Astrocyte (in vitro differentiated cells and primary cell): ENCODE measurements around the gene MAP4K4. TPM values are rescaled to one million over a fixed set of nuclear protein-coding genes. Genes with fewer than 3 reads are reported as not detected.
"Not testable (repeated sequence)": the region's sequence is repeated elsewhere in the genome, so short reads cannot be mapped to it uniquely, and the experiment has no call there.

ENCODE experiments used
- DNase-seq: peaks from one replicate; pipeline ENCODE4 v3.0.0-alpha.2; 2010; ENCODE audit warnings: low read depth
- FAIRE-seq: peaks from 2 replicates; lab custom pipeline; 2011; peaks lifted over from hg19 to GRCh38; lab: Jason Lieb, UNC
- H2AFZ ChIP-seq: 2 replicates; pipeline ENCODE4 v1.6.0; 2012; ENCODE audit warnings: low read depth, low read length, inconsistent platforms
- H3K27ac ChIP-seq: 2 replicates; pipeline ENCODE4 v1.5.1; 2011; ENCODE audit warnings: low read depth, low read length, inconsistent platforms
- H3K27me3 ChIP-seq: 2 replicates; pipeline ENCODE4 v1.6.0; 2011; ENCODE audit warnings: low read length, inconsistent platforms; ENCODE audit not compliant: insufficient read depth
- H3K36me3 ChIP-seq: 2 replicates; pipeline ENCODE4 v1.5.1; 2011; ENCODE audit warnings: low read length, inconsistent platforms; ENCODE audit not compliant: insufficient read depth
- H3K4me1 ChIP-seq: 2 replicates; pipeline ENCODE4 v1.5.1; 2011; ENCODE audit warnings: low read length, inconsistent platforms; ENCODE audit not compliant: insufficient read depth
- H3K4me2 ChIP-seq: 2 replicates; pipeline ENCODE4 v1.6.0; 2012; ENCODE audit warnings: low read length, inconsistent platforms
- H3K4me3 ChIP-seq: 2 replicates; pipeline ENCODE4 v1.5.1; 2011; ENCODE audit warnings: low read depth, mild to moderate bottlenecking, low read length, inconsistent platforms; ENCODE audit not compliant: insufficient read depth
- H3K79me2 ChIP-seq: 2 replicates; pipeline ENCODE4 v1.6.0; 2012; ENCODE audit warnings: mild to moderate bottlenecking, low read length, inconsistent platforms; ENCODE audit not compliant: insufficient read depth
- H3K9ac ChIP-seq: 2 replicates; pipeline ENCODE4 v1.6.0; 2012; ENCODE audit warnings: mild to moderate bottlenecking, low read length, inconsistent platforms
- H3K9me3 ChIP-seq: 2 replicates; pipeline ENCODE4 v1.5.1; 2012; ENCODE audit warnings: low read depth, mild to moderate bottlenecking, low read length, inconsistent platforms; ENCODE audit not compliant: insufficient read depth
- H4K20me1 ChIP-seq: 2 replicates; pipeline ENCODE4 v1.6.0; 2012; ENCODE audit warnings: low read length, inconsistent platforms; ENCODE audit not compliant: insufficient read depth
- H3K27ac Mint-ChIP-seq: one replicate; pipeline ENCODE4 v1.8.0; 2021; ENCODE audit warnings: mild to moderate bottlenecking, mixed read lengths; ENCODE audit not compliant: unreplicated experiment
- H3K27me3 Mint-ChIP-seq: one replicate; pipeline ENCODE4 v1.8.0; 2021; ENCODE audit warnings: low read depth, mixed read lengths; ENCODE audit not compliant: unreplicated experiment
- H3K36me3 Mint-ChIP-seq: one replicate; pipeline ENCODE4 v1.8.0; 2021; ENCODE audit warnings: low read depth, mixed read lengths; ENCODE audit not compliant: unreplicated experiment
- H3K4me1 Mint-ChIP-seq: one replicate; pipeline ENCODE4 v1.8.0; 2021; ENCODE audit warnings: low read depth, mixed read lengths; ENCODE audit not compliant: unreplicated experiment
- H3K4me3 Mint-ChIP-seq: one replicate; pipeline ENCODE4 v1.8.0; 2021; ENCODE audit warnings: mild to moderate bottlenecking, moderate library complexity, mixed read lengths; ENCODE audit not compliant: unreplicated experiment
- H3K9me3 Mint-ChIP-seq: one replicate; pipeline ENCODE4 v1.8.0; 2021; ENCODE audit warnings: mild to moderate bottlenecking, mixed read lengths; ENCODE audit not compliant: unreplicated experiment
- EZH2 ChIP-seq: IDR thresholded peaks from 2 replicates; pipeline ENCODE4 v1.6.1; 2012; ENCODE audit warnings: mild to moderate bottlenecking, low read length, inconsistent platforms; ENCODE audit not compliant: insufficient read depth
- total RNA-seq: library from RNA; stranded (reverse); gene quantifications from 2 replicates; pipeline ENCODE4 v1.2.1, GENCODE V29; 2021
- TF ChIP-seq, protein P1 (sequence below): IDR thresholded peaks from 2 replicates; pipeline ENCODE4 v1.5.1; 2011; ENCODE audit warnings: low read depth, mild to moderate bottlenecking, inconsistent platforms, low read length, moderate library complexity; ENCODE audit not compliant: insufficient read depth

Gene MAP4K4
- total RNA-seq, 1 donor from 2014 or later: 231 TPM

DNA sequence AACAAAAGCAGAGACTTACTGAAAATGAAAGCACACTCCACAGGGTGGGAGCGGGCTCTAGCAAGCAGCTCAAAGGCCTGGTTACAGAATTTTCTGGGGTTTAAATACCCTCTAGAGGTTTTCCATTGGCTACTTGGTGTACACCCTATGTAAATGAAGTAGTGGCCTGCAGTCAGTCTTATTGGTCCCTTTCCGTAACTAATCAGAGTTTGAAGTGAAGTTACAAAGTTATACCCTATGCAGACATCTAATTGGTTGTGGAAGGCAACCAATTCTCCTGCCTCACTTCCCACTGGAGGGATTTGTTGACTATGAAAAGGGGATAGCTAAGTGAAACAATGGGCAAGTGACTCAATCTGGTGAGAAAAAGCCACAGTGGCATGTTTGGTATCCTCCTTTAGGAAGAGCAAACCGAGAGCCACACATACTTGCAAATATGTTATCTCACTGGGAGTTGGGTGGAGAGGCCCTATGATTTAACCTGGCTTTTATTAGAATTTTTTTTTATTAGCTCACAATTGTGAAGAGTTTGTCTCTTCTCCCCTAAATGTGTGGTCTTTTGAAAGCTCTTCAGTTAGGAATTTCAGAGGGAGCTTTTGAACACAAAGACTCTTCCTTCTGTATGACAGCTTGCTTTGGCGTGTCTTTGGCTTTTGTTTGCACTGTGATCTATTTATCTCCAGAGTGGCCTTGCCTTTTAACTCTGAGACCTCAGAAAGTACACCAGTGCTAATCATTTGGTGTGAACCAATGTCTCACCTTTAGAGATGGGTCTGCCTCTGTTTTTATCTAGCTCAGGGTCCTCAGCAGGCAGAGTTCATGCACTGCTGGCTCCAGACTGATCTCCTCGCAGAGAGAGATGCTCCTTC lies 69.6 kb downstream of the MAP4K4 start:
- H3K9ac ChIP-seq: peak overlapping the region; percentile 55
- no peaks in the 10 kb centered on the region for H3K27me3 Mint-ChIP-seq
- no peaks in the 10 kb centered on the region for H3K9me3 ChIP-seq
- peak overlapping the region; percentile 79 for H3K4me2 ChIP-seq
- peak; percentile 100 for DNase-seq
- H3K4me3 Mint-ChIP-seq: peak overlapping the region; percentile 9
- H3K27ac Mint-ChIP-seq: peak overlapping the region; percentile 93
- TF ChIP-seq EZH2: no peak
- TF ChIP-seq, protein P1, sequence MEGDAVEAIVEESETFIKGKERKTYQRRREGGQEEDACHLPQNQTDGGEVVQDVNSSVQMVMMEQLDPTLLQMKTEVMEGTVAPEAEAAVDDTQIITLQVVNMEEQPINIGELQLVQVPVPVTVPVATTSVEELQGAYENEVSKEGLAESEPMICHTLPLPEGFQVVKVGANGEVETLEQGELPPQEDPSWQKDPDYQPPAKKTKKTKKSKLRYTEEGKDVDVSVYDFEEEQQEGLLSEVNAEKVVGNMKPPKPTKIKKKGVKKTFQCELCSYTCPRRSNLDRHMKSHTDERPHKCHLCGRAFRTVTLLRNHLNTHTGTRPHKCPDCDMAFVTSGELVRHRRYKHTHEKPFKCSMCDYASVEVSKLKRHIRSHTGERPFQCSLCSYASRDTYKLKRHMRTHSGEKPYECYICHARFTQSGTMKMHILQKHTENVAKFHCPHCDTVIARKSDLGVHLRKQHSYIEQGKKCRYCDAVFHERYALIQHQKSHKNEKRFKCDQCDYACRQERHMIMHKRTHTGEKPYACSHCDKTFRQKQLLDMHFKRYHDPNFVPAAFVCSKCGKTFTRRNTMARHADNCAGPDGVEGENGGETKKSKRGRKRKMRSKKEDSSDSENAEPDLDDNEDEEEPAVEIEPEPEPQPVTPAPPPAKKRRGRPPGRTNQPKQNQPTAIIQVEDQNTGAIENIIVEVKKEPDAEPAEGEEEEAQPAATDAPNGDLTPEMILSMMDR: no peak
- H3K4me1 Mint-ChIP-seq: peaks cover 84% of the 10 kb centered on the region
- peak overlapping the region; percentile 38 for H3K4me3 ChIP-seq
- peak overlapping the region; percentile 79 for H3K27ac ChIP-seq
- peaks cover 90% of the 10 kb centered on the region for H4K20me1 ChIP-seq
- H2AFZ ChIP-seq: no peak overlapping the region
- H3K36me3 ChIP-seq: no peaks in the 10 kb centered on the region
- peaks cover 96% of the 10 kb centered on the region for H3K79me2 ChIP-seq
- peaks cover 2% of the 10 kb centered on the region for H3K36me3 Mint-ChIP-seq
- peaks cover 54% of the 10 kb centered on the region for H3K4me1 ChIP-seq
- H3K9me3 Mint-ChIP-seq: no peaks in the 10 kb centered on the region
- H3K27me3 ChIP-seq: no peaks in the 10 kb centered on the region
- FAIRE-seq: peak; percentile 75

DNA sequence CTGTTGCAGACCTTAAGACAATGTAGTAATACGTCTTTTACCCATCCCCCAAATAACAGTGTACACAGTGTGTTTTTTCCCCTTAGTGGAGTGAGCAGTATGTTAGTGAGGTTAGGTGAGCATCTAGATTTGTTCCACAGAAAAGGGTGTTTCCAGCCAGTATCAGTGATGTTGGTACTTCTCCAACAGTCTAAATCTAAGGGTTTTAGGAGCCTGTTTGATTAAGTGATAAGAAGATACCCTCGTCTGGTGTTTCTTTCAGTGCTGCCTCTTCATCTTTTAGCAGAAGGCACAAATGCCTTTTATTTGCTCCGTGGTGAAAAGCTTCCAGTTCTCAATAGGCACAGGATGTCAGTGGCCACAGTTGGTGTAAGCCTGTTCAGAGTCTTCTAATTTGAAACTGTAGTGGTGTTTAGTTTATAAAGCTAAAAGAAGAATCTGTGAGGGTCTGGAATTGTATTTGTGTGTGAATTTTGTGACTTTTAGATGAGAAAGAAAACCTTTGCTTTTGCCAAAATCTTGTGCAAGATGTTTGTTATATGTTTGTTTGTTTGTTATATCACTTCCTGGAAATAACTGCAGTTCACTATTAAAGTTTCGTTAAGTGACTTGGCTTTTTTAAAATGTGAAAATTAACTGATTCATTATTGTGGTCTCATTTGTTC lies 71.2 kb downstream of the MAP4K4 start:
- H2AFZ ChIP-seq: no peak overlapping the region
- DNase-seq (no peak), FAIRE-seq (no peak)
- no peak overlapping the region for H3K9ac ChIP-seq
- Mint-ChIP-seq H3K4me1 (peaks cover 82% of the 10 kb centered on the region), H3K9me3 (no peaks in the 10 kb centered on the region), H3K27me3 (no peaks in the 10 kb centered on the region), H3K27ac (peak overlapping the region; percentile 82), H3K4me3 (no peak overlapping the region), H3K36me3 (no peaks in the 10 kb centered on the region)
- H3K27me3 ChIP-seq: no peaks in the 10 kb centered on the region
- H3K4me3 ChIP-seq: no peak overlapping the region
- peaks cover 90% of the 10 kb centered on the region for H4K20me1 ChIP-seq
- no peak for TF ChIP-seq EZH2
- TF ChIP-seq, protein P1: no peak
- H3K79me2 ChIP-seq: peaks cover 96% of the 10 kb centered on the region
- no peaks in the 10 kb centered on the region for H3K9me3 ChIP-seq
- H3K4me2 ChIP-seq: peak overlapping the region; percentile 2
- H3K27ac ChIP-seq: no peak overlapping the region
- H3K4me1 ChIP-seq: peaks cover 38% of the 10 kb centered on the region
- H3K36me3 ChIP-seq: no peaks in the 10 kb centered on the region

DNA sequence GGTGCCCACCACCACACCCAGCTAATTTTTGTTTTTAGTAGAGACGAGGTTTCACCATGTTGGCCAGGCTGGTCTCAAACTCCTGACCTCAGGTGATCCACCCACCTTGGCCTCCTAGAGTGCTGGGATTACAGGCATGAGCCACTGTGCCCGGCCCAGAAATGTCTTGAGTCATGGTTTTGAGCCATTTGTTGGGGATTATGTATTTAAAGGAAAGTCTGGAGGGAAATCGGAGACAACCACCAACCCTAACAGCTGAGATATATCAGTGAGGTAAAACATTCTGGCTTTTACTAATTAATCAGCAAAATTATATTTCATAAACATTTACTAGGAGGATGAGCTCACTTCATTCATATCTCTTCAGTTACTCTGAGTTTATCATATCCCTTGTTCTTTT lies 72.2 kb downstream of the MAP4K4 start:
- not testable (repeated sequence) for H3K27ac Mint-ChIP-seq, H2AFZ ChIP-seq, FAIRE-seq, H3K9ac ChIP-seq, H3K27ac ChIP-seq, H3K36me3 ChIP-seq, DNase-seq, H3K9me3 Mint-ChIP-seq, H3K9me3 ChIP-seq, H3K4me3 ChIP-seq, H3K36me3 Mint-ChIP-seq, H3K27me3 Mint-ChIP-seq, H3K4me3 Mint-ChIP-seq, H3K27me3 ChIP-seq, H3K4me2 ChIP-seq
- H3K4me1 Mint-ChIP-seq: peaks cover 79% of the 10 kb centered on the region
- Histone ChIP-seq H4K20me1 (peaks cover 90% of the 10 kb centered on the region), H3K4me1 (peaks cover 40% of the 10 kb centered on the region), H3K79me2 (peaks cover 96% of the 10 kb centered on the region)
